Measurements from ENCODE around the gene CDH4.
A peak's percentile ranks its signal among the peaks of the same experiment; 100 is the strongest.

CDH4 gene

GRCh38 chr20:61555566-61555965 is 303.5 kb downstream of the CDH4 start:
- no peak overlapping the region for H3K4me3 ChIP-seq (ENCODE audit: low read depth, low read length)
- no peak for TF ChIP-seq CTCF (IDR thresholded peaks at IDR 0.05; ENCODE audit: control insufficient read depth, extremely low read depth, insufficient read depth)
- DNase-seq (ENCODE audit: low read depth), result no peak

GRCh38 chr20:61556111-61556510 is 304.1 kb downstream of the CDH4 start:
- TF ChIP-seq CTCF (IDR thresholded peaks at IDR 0.05; ENCODE audit: control insufficient read depth, extremely low read depth, insufficient read depth), result no peak
- no peak for DNase-seq (ENCODE audit: low read depth)
- H3K4me3 ChIP-seq (ENCODE audit: low read depth, low read length), result no peak overlapping the region

- no peak overlapping the region for H3K4me3 ChIP-seq (ENCODE audit: low read depth, low read length)
- no peak for TF ChIP-seq CTCF (IDR thresholded peaks at IDR 0.05; ENCODE audit: control insufficient read depth, extremely low read depth, insufficient read depth)
- DNase-seq (ENCODE audit: low read depth), result no peak
Observed at GRCh38 chr20:61556673-61557072, 304.6 kb downstream of the CDH4 start.

- no peak overlapping the region for H3K4me3 ChIP-seq (ENCODE audit: low read depth, low read length)
- no peak for DNase-seq (ENCODE audit: low read depth)
- no peak for TF ChIP-seq CTCF (IDR thresholded peaks at IDR 0.05; ENCODE audit: control insufficient read depth, extremely low read depth, insufficient read depth)
Observed at GRCh38 chr20:61557621-61558020, 305.6 kb downstream of the CDH4 start.

GRCh38 chr20:61558726-61559125 is 306.7 kb downstream of the CDH4 start:
- no peak for DNase-seq (ENCODE audit: low read depth)
- H3K4me3 ChIP-seq (ENCODE audit: low read depth, low read length), result no peak overlapping the region
- TF ChIP-seq CTCF (IDR thresholded peaks at IDR 0.05; ENCODE audit: control insufficient read depth, extremely low read depth, insufficient read depth), result no peak

GRCh38 chr20:61559706-61560315 is 307.8 kb downstream of the CDH4 start:
- no peak overlapping the region for H3K4me3 ChIP-seq (ENCODE audit: low read depth, low read length)
- no peak for DNase-seq (ENCODE audit: low read depth)
- TF ChIP-seq CTCF (IDR thresholded peaks at IDR 0.05; ENCODE audit: control insufficient read depth, extremely low read depth, insufficient read depth), result no peak

GRCh38 chr20:61560361-61560853 is 308.3 kb downstream of the CDH4 start:
- H3K4me3 ChIP-seq (ENCODE audit: low read depth, low read length), result no peak overlapping the region
- TF ChIP-seq CTCF (IDR thresholded peaks at IDR 0.05; ENCODE audit: control insufficient read depth, extremely low read depth, insufficient read depth), result peak; percentile 42
- peak; percentile 10 for DNase-seq (ENCODE audit: low read depth)

Data from LNCaP clone FGC (cell line).